ENCODE results near the gene FIBCD1.

FIBCD1 gene

DNA sequence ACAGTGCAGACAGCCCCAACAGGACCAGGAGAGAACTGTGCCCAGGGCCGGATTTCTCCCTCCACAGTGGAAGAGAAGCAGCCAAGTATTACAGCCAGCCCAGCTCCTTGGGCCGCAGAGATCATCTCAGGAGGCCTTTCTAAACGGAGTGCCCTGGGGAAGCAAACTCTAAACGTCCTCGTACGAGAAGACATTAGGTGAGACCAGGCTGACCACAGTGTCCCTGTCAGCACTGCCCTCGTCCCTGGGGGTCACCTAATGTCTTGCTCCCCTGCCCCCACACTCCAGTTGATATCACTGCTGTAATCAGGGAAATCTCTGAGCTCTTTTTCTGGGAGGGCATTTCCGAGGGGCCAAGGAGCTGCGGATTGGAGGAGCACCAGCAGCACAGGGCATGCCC lies 48.9 kb downstream of the FIBCD1 start:
- Mint-ChIP-seq H3K36me3 (ENCODE audit: low read depth) (peaks cover 10% of the 10 kb centered on the region), H3K27me3 (no peaks in the 10 kb centered on the region), H3K9me3 (no peaks in the 10 kb centered on the region), H3K27ac (no peak overlapping the region), H3K4me3 (no peak overlapping the region), H3K4me1 (no peaks in the 10 kb centered on the region)
- no peak for DNase-seq
- ATAC-seq, result no peak

GRCh38 chr9:130888146-130888885 lies 50.7 kb downstream of the FIBCD1 start:
- Mint-ChIP-seq H3K9me3 (no peaks in the 10 kb centered on the region), H3K27ac (no peak overlapping the region), H3K36me3 (ENCODE audit: low read depth) (peaks cover 13% of the 10 kb centered on the region), H3K4me3 (no peak overlapping the region), H3K4me1 (no peaks in the 10 kb centered on the region), H3K27me3 (no peaks in the 10 kb centered on the region)
- DNase-seq, result no peak
- no peak for ATAC-seq

GRCh38 chr9:130887494-130888144 lies 51.4 kb downstream of the FIBCD1 start:
- Mint-ChIP-seq H3K4me3 (no peak overlapping the region), H3K27ac (no peak overlapping the region)
- ATAC-seq, result no peak

GRCh38 chr9:130886981-130887380 lies 52.1 kb downstream of the FIBCD1 start:
- ATAC-seq, result no peak

More at GRCh38 chr9:130887494-130888144, 51.4 kb downstream of the FIBCD1 start:
- Mint-ChIP-seq H3K4me1 (no peaks in the 10 kb centered on the region), H3K9me3 (no peaks in the 10 kb centered on the region), H3K36me3 (ENCODE audit: low read depth) (peaks cover 13% of the 10 kb centered on the region), H3K27me3 (no peaks in the 10 kb centered on the region)
- DNase-seq, result no peak

GRCh38 chr9:130885484-130886375 lies 53.3 kb downstream of the FIBCD1 start:
- no peak overlapping the region for H3K27ac Mint-ChIP-seq
- ATAC-seq, result no peak
- no peak for DNase-seq
- peaks cover 22% of the 10 kb centered on the region for H3K36me3 Mint-ChIP-seq (ENCODE audit: low read depth)
- H3K9me3 Mint-ChIP-seq, result no peaks in the 10 kb centered on the region
- H3K4me1 Mint-ChIP-seq, result no peaks in the 10 kb centered on the region
- no peaks in the 10 kb centered on the region for H3K27me3 Mint-ChIP-seq
- H3K4me3 Mint-ChIP-seq, result no peak overlapping the region

More at GRCh38 chr9:130886981-130887380, 52.1 kb downstream of the FIBCD1 start:
- Mint-ChIP-seq H3K4me1 (no peaks in the 10 kb centered on the region), H3K36me3 (ENCODE audit: low read depth) (peaks cover 13% of the 10 kb centered on the region), H3K4me3 (no peak overlapping the region), H3K27me3 (no peaks in the 10 kb centered on the region), H3K27ac (no peak overlapping the region), H3K9me3 (no peaks in the 10 kb centered on the region)
- no peak for DNase-seq

- Mint-ChIP-seq H3K9me3 (no peaks in the 10 kb centered on the region), H3K36me3 (ENCODE audit: low read depth) (peaks cover 22% of the 10 kb centered on the region), H3K4me3 (no peak overlapping the region), H3K27ac (no peak overlapping the region), H3K4me1 (no peaks in the 10 kb centered on the region), H3K27me3 (no peaks in the 10 kb centered on the region)
- ATAC-seq (no peak), DNase-seq (no peak)
These were observed 54.2 kb downstream of the FIBCD1 start for GRCh38 chr9:130884542-130885483.

DNA sequence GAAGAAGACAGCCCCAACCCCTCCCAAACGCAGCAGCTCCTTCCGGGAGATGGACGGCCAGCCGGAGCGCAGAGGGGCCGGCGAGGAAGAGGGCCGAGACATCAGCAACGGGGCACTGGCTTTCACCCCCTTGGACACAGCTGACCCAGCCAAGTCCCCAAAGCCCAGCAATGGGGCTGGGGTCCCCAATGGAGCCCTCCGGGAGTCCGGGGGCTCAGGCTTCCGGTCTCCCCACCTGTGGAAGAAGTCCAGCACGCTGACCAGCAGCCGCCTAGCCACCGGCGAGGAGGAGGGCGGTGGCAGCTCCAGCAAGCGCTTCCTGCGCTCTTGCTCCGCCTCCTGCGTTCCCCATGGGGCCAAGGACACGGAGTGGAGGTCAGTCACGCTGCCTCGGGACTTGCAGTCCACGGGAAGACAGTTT lies 54.9 kb downstream of the FIBCD1 start:
- Mint-ChIP-seq H3K27me3 (no peaks in the 10 kb centered on the region), H3K9me3 (no peaks in the 10 kb centered on the region), H3K27ac (no peak overlapping the region), H3K4me3 (no peak overlapping the region), H3K4me1 (no peaks in the 10 kb centered on the region), H3K36me3 (ENCODE audit: low read depth) (peaks cover 23% of the 10 kb centered on the region)
- ATAC-seq (no peak), DNase-seq (no peak)

DNA sequence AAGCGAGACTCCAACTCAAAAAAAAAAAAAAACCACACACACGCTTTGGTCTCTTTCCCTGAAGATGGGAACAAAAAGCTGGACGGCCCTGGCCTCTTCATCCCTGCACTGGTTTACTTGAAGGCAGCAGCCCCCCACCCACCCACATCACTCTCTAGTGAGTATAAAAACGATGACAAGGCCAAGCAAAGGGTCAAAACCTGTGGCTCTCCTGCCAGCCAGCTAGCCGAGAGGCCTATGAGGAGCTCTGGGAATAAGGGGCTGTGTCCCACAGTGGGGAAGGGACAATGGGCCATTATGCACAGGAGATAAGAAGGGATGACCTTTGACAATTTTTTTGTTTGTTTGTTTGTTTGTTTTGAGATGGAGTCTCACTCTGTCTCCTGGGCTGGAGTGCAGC lies 55.6 kb downstream of the FIBCD1 start:
- DNase-seq (no peak), ATAC-seq (no peak)
- Mint-ChIP-seq H3K9me3 (no peaks in the 10 kb centered on the region), H3K27ac (no peak overlapping the region), H3K36me3 (ENCODE audit: low read depth) (peaks cover 26% of the 10 kb centered on the region), H3K27me3 (no peaks in the 10 kb centered on the region), H3K4me1 (no peaks in the 10 kb centered on the region), H3K4me3 (no peak overlapping the region)

GRCh38 chr9:130882696-130883225 lies 56.3 kb downstream of the FIBCD1 start:
- Mint-ChIP-seq H3K9me3 (no peaks in the 10 kb centered on the region), H3K4me3 (no peak overlapping the region), H3K27me3 (no peaks in the 10 kb centered on the region), H3K27ac (no peak overlapping the region), H3K36me3 (ENCODE audit: low read depth) (peaks cover 29% of the 10 kb centered on the region), H3K4me1 (no peaks in the 10 kb centered on the region)
- ATAC-seq, result no peak
- no peak for DNase-seq

DNA sequence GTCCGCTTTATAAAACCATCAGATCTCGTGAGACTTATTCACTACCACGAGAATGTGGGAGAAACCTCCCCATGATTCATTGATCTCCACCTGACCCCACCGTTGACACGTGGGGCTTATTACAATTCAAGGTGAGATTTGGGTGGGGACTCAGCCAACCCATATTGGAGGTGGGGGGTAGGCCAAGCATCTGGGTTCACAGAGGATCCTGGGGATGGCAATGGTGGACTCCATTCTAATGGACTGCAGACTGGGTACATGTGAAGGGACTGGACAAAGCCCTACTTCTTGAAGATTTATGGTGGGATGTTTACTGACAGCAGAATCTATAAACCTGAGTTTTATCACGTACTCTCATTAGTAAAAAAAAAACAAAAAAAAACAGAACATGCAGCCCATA lies 57.5 kb downstream of the FIBCD1 start:
- Mint-ChIP-seq H3K4me3 (no peak overlapping the region), H3K27me3 (no peaks in the 10 kb centered on the region), H3K36me3 (ENCODE audit: low read depth) (peaks cover 29% of the 10 kb centered on the region), H3K4me1 (no peaks in the 10 kb centered on the region), H3K9me3 (no peaks in the 10 kb centered on the region), H3K27ac (no peak overlapping the region)
- DNase-seq (no peak), ATAC-seq (no peak)

- Mint-ChIP-seq H3K27me3 (no peaks in the 10 kb centered on the region), H3K4me3 (no peak overlapping the region), H3K4me1 (no peaks in the 10 kb centered on the region), H3K9me3 (no peaks in the 10 kb centered on the region), H3K27ac (no peak overlapping the region), H3K36me3 (ENCODE audit: low read depth) (peaks cover 26% of the 10 kb centered on the region)
- ATAC-seq (no peak), DNase-seq (no peak)
These were observed 58.3 kb downstream of the FIBCD1 start for GRCh38 chr9:130880599-130881220.

DNA sequence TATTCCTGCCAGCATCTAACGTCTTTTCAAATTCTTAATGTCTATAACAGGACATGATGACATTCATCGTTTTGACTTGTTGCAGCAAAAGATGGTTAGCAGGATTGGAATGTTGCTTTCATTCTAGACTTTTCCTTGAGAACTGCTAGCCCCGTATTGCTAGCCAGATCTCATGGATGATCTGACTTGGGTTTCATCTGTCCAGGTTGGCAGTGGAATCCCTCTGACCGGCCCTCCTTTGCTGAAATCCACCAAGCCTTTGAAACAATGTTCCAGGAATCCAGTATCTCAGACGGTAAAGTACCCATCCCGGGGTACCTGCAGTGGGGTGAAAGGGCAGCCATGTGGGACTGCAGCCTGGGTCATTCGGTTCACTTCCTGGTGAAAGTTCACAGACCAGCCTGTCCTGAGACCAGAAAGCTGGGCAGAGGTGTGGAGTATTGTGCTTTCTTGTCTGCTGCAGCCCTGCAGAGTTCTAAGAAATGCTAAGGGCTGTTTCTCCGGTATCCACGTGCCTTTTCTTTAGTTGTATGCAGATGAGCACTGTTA lies 59.1 kb downstream of the FIBCD1 start:
- ATAC-seq, result no peak
- Mint-ChIP-seq H3K4me3 (no peak overlapping the region), H3K9me3 (no peaks in the 10 kb centered on the region), H3K27me3 (no peaks in the 10 kb centered on the region), H3K27ac (no peak overlapping the region), H3K4me1 (no peaks in the 10 kb centered on the region), H3K36me3 (ENCODE audit: low read depth) (peaks cover 28% of the 10 kb centered on the region)
- DNase-seq, result no peak

DNA sequence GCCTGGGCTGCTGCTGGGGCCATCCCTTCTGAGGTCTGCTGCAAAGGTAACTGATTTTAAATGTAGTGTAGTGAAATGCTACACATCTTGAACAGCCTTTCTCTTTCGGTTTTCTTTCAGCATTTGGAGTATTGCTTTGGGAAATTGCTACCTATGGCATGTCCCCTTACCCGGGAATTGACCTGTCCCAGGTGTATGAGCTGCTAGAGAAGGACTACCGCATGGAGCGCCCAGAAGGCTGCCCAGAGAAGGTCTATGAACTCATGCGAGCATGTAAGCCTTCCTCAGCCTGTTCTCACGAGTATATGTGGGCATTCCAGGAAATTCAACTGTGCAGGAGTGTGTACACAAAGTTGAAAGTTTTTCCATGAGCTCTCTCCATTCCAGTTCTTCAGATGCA lies 60.8 kb downstream of the FIBCD1 start:
- H3K36me3 Mint-ChIP-seq (ENCODE audit: low read depth), result peaks cover 39% of the 10 kb centered on the region

More for the DNA sequence above, 60.8 kb downstream of the FIBCD1 start:
- Mint-ChIP-seq H3K27me3 (no peaks in the 10 kb centered on the region), H3K4me1 (no peaks in the 10 kb centered on the region), H3K4me3 (no peak overlapping the region), H3K27ac (no peak overlapping the region), H3K9me3 (no peaks in the 10 kb centered on the region)
- ATAC-seq (no peak), DNase-seq (no peak)

All from activated naive CD8-positive, alpha-beta T cell treated with anti-CD3 and anti-CD28 coated beads, Interleukin-2, amount 50 U/mL, for 24 hours (primary cell).